ENCODE measurements around the gene PLCB1. TPM values are rescaled to one million over a fixed set of nuclear protein-coding genes. Genes with fewer than 3 reads are reported as not detected.

Gene PLCB1
- total RNA-seq, 1 donor = 35.4 TPM

DNA sequence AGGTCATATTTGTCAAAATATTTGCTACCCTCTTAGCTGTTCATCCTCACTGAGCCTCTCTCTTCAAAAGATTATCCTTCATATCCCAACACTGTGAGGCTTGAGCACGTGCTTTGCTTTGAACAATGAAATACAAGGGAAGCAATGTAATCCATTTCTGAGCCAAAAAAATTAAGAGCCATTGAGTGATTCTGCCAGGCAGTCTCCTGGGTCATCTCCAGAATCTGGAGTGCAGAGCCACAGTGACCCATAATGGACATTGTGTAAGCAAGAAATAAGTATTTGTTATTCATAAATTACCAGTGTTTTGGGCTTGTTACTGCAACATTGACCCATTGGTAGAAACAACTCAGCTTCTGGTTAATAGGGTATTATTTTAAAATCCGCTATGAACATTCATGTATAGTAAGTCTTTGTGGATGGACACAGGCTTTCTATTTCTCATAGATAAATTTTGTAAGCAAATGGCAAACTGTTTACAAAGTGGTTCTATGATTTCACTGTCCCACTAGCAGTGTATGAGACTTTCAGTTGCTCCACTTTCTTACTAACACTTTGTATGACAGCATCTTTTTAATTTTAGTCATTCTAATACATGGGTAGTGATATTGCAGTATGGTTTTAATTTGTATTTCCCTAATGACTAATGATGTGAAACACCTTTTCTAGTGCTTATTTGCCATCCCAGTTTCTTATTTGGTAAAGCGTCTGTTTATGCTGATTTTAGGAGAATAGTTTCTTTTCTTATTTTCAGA, 358.2 kb downstream of the PLCB1 start:
- no peak for DNase-seq (ENCODE audit: low read depth)
- H3K4me3 ChIP-seq (ENCODE audit: low read depth, low read length) = no peak overlapping the region
- TF ChIP-seq, protein P1, sequence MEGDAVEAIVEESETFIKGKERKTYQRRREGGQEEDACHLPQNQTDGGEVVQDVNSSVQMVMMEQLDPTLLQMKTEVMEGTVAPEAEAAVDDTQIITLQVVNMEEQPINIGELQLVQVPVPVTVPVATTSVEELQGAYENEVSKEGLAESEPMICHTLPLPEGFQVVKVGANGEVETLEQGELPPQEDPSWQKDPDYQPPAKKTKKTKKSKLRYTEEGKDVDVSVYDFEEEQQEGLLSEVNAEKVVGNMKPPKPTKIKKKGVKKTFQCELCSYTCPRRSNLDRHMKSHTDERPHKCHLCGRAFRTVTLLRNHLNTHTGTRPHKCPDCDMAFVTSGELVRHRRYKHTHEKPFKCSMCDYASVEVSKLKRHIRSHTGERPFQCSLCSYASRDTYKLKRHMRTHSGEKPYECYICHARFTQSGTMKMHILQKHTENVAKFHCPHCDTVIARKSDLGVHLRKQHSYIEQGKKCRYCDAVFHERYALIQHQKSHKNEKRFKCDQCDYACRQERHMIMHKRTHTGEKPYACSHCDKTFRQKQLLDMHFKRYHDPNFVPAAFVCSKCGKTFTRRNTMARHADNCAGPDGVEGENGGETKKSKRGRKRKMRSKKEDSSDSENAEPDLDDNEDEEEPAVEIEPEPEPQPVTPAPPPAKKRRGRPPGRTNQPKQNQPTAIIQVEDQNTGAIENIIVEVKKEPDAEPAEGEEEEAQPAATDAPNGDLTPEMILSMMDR (IDR thresholded peaks at IDR 0.05; ENCODE audit: insufficient read depth, low read depth, low read length) = no peak

DNA sequence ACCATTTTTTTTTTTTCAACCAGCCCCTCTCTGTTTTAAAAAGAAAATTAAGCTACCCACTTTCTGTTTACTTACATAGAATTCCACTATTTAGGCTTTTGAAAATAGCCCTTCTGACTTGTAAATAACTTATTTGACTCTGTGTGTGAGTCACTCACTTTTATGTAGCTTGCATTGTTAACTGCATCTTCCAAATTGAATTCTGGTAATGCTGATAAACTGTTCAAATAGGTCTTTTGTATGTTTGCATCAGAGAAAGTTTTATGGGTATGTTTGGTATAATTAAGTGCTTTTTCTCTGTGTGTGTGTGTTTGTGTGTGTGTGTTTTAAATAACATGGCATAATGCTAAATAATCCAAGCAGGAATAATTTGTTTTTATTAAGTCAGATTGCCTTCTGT, 360.1 kb downstream of the PLCB1 start:
- no peak overlapping the region for H3K4me3 ChIP-seq (ENCODE audit: low read depth, low read length)
- DNase-seq (ENCODE audit: low read depth) = no peak
- TF ChIP-seq, protein P1 (IDR thresholded peaks at IDR 0.05; ENCODE audit: insufficient read depth, low read depth, low read length) = no peak

DNA sequence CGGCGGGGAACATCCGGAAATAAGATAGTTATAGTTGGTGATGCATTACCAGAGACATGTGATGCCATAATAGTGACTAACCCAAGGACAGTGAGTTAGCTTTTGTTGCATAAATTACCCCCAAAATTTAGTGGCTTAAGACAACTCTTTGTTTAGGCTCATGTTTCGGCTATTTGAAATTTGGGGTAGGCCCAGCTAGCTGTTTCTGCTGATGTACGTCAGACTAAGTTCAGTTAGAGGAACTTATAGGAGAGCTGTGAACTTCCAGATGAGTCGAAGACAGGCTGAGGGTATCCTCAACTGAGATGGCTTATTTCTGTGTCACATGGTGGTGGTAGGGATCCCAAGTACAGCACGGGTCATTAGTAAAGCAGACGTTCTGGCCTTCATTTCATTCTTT, 366.5 kb downstream of the PLCB1 start:
- DNase-seq (ENCODE audit: low read depth) = no peak
- TF ChIP-seq, protein P1 (IDR thresholded peaks at IDR 0.05; ENCODE audit: insufficient read depth, low read depth, low read length) = no peak
- H3K4me3 ChIP-seq (ENCODE audit: low read depth, low read length) = no peak overlapping the region

DNA sequence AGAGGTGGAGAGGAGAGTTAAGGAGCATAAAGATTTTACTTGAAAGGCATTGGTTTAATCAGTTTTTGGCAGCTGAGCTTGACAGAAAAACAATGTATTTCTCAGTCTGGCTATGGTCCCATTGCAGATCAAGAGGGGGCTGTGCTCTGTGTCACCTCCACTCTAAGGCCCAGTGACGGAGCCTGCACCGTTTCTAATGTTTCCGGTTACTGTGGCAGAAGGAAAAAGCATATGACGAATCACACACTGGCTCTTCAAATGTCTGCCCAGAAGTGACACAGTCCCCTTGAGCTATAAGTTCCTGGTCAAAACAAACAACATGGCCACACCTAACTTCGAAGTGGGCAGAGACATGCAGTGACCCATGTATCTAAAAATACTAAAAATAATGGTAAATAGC, 372.0 kb downstream of the PLCB1 start:
- TF ChIP-seq, protein P1 (IDR thresholded peaks at IDR 0.05; ENCODE audit: insufficient read depth, low read depth, low read length) = no peak
- H3K4me3 ChIP-seq (ENCODE audit: low read depth, low read length) = no peak overlapping the region
- no peak for DNase-seq (ENCODE audit: low read depth)

DNA sequence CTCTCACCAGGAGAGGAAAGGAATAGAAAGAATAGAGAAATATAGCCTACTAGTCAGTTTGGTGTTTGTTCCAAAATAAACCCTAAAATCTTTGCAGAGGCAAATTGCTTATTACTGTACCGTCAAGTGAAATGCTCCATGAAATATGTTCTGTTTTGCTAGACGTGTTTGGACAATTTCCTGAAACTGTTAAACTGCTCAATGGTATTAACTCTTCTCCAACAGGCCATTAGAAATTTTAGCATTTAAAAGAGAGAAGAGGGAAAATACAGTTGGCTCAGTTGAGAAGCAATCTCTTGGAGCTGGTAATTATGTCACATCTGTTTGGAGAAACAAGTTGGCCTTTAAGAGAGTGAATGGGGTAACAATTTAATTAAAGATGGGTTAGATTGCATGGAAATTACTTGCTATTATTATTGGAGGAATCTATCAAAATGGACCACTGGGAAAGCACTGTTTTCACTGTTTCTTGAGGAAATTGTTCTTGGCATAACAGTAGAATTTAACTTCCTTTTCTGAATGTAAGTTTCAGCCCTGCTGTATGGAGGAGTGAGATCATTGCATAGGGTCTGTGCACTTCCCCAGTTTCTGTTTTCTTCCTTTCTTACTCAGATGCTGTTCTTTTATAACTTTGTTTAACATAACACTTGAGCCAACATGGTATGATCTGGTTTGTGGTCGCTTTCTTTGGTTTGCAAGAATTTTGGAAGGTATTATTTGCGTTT, 373.6 kb downstream of the PLCB1 start:
- TF ChIP-seq, protein P1 (IDR thresholded peaks at IDR 0.05; ENCODE audit: insufficient read depth, low read depth, low read length) = no peak
- no peak overlapping the region for H3K4me3 ChIP-seq (ENCODE audit: low read depth, low read length)
- no peak for DNase-seq (ENCODE audit: low read depth)

DNA sequence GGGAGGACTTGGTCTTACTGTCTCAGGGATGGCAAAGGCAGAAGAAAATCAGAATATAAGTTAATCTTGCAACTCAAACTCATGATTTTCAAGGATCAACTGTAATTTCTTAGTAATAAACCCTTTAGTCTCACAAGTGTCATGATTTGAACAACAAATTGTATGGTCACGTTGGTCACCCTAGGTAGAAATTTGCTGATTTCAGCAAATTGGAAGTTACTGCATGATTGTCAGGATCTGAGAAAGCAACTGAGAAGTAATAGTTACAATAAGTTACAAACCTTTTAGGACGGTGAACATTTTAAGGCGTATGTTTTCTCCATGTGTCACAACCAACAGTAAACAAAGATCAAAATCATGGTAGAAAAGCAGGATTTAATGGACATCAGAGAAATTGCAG, 375.2 kb downstream of the PLCB1 start:
- no peak overlapping the region for H3K4me3 ChIP-seq (ENCODE audit: low read depth, low read length)
- TF ChIP-seq, protein P1 (IDR thresholded peaks at IDR 0.05; ENCODE audit: insufficient read depth, low read depth, low read length) = no peak
- peak; percentile 22 for DNase-seq (ENCODE audit: low read depth)

Measured in fibroblast of villous mesenchyme (primary cell).